Esophagus squamous epithelium (tissue), 5 donors: ENCODE data around the gene TEX261. TPM values are rescaled to one million over a fixed set of nuclear protein-coding genes. Genes with fewer than 3 reads are reported as not detected.

Experiments
- DNase-seq: peaks from one replicate; lab custom pipeline; 2025; lab: John Stamatoyannopoulos, UW
- H3K27ac ChIP-seq, 4 donors: fragments of 200-600 bp; sonication (generic); one replicate each; pipeline ENCODE4 v1.5.1; 2016 to 2019; ENCODE audit warnings: mild to moderate bottlenecking in 1 of 4
- H3K27me3 ChIP-seq, 4 donors: fragments of 200-600 bp; sonication (generic); 1 replicate in 3 of 4; 2 replicates in 1 of 4; pipeline versions ENCODE4 v1.5.1 to v1.6.0; 2017 to 2021; ENCODE audit warnings: antibody characterized with exemption in 1 of 4
- H3K36me3 ChIP-seq, 3 donors: fragments of 200-600 bp; sonication (generic); one replicate each; pipeline ENCODE4 v1.5.1; 2016 to 2019
- H3K4me1 ChIP-seq, 3 donors: fragments of 200-600 bp; sonication (generic); one replicate each; pipeline ENCODE4 v1.5.1; 2017 to 2019
- H3K4me3 ChIP-seq, 4 donors: fragments of 200-600 bp; sonication (generic); 1 replicate in 3 of 4; 2 replicates in 1 of 4; pipeline ENCODE4 v1.5.1; 2016 to 2019; ENCODE audit warnings: mild to moderate bottlenecking in 2 of 4, moderate library complexity in 1 of 4
- H3K9me3 ChIP-seq, 3 donors: fragments of 200-600 bp; sonication (generic); one replicate each; pipeline ENCODE4 v1.5.1; 2016 to 2019
- POLR2A ChIP-seq, 4 donors: fragments of 450-650 bp; IDR thresholded peaks; one replicate each; pipeline ENCODE4 v1.6.1; 2017; ENCODE audit warnings: antibody characterized with exemption in 4 of 4, mild to moderate bottlenecking in 4 of 4, moderate library complexity in 3 of 4
- WGBS, 2 donors: methylation state at CpG; one replicate each; pipeline ENCODE4 v1.1.5; 2018; 5-methylcytosine and 5-hydroxymethylcytosine counted together
- intact Hi-C: fragments of 100-400 bp; cut with DNase I; formaldehyde crosslinking; loops from one replicate; pipeline ENCODE4 v1.15.0; 2022
- total RNA-seq, 4 donors: library from RNA; depleted of rRNA; stranded (reverse); fragments of >200 nt; gene quantifications; one replicate each; pipeline ENCODE4 v1.1.0, GENCODE V29; 2016
- TF ChIP-seq, protein P1 (sequence below), 6 experiments: fragments of 450-650 bp in 4 of 6; fragments of 200-600 bp in 2 of 6; sonication (generic) in 2 of 6; IDR thresholded peaks; one replicate each; pipeline ENCODE4 v1.5.1; 2016 to 2019; ENCODE audit warnings: antibody characterized with exemption in 6 of 6, mild to moderate bottlenecking in 4 of 6, moderate library complexity in 4 of 6
- donor health status: DM: yes; HTN: yes; CAD: no.

The TEX261 gene
- total RNA-seq, 4 donors from 2014 or later = 22.6 to 33.3 (median 27.1) TPM

DNA sequence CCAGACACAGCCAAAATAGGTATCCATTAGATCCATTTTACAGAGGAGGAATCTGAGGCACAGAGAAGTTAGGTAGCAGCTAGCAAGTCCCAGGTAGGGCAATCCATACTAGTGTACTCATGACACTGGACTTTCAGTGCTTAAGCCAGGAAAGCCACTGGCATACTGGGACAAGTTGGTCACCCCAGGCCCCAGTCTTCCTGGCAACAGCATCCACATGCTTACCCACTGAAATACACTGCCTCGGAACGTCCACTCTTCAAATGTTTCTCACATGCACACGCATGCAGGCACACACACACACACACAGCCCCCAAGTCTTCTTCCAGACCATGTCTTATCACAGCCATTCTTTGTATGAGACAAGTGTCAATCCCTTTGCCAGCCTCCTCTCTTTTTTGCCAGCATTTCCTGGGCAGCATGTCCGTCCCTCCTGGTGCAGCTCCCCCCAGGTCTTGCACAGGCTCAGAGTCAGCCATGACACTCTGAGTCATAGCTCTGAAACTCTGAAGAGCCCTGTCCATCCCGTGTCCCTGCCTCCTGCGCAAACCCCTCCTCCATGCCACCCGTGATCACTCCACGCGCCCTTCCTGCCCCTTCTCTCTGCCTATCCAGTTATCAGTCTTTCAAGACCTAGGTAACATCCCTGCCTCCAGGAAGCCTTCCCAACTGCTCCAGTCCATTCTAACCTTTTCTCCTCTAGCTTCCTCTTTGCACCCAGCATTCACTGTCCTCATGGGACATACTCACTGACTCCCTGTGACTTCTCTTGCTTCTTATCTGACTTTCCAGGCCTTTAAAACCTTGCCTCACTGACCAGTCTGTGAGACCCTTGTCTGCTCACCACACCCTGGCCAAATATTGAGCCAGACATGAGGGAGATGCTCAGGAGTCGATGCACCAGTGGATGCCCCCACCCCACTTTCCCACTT is 10.9 kb upstream of the TEX261 start:
- Histone ChIP-seq H3K27ac (no peak overlapping the region), H3K4me1 (peaks cover 0 to 19% (median 10%) of the 10 kb centered on the region in 3 donors), H3K4me3 (no peak overlapping the region), H3K36me3 (no peaks in the 10 kb centered on the region), H3K27me3 (peaks cover 0 to 8% (median 0%) of the 10 kb centered on the region in 4 donors), H3K9me3 (no peaks in the 10 kb centered on the region)
- no peak for TF ChIP-seq POLR2A (IDR thresholded peaks at IDR 0.05)
- intact Hi-C loops = no loop called here
- DNase-seq = no peak
- 73 to 76% methylated on average over 9 to 10 of the region's 10 CpGs for WGBS, 2 donors

DNA sequence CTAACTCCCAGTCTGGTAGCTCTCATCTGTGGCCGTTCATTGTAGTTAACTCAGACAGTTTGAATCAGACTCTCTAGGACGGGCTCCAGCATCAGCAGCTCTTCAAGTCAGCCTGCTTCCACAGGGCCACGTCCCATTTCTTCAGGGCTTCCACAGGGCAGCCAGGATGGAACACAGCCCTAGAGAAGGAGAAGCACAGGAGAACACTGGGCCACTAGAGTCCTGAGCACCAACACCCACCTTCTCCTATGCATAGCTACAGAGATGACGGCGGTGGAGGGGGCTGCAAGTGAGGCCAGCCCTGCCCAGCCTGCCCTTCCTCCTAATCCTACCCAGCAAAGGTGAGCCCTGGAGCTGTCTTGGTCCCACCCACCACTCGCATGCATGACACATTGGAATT is 10.2 kb upstream of the TEX261 start:
- peaks cover 0 to 4% (median 0%) of the 10 kb centered on the region in 4 donors for H3K27me3 ChIP-seq
- H3K4me1 ChIP-seq = peaks cover 0 to 20% (median 10%) of the 10 kb centered on the region in 3 donors
- no peaks in the 10 kb centered on the region for H3K9me3 ChIP-seq
- H3K27ac ChIP-seq = no peak overlapping the region
- TF ChIP-seq, protein P1, sequence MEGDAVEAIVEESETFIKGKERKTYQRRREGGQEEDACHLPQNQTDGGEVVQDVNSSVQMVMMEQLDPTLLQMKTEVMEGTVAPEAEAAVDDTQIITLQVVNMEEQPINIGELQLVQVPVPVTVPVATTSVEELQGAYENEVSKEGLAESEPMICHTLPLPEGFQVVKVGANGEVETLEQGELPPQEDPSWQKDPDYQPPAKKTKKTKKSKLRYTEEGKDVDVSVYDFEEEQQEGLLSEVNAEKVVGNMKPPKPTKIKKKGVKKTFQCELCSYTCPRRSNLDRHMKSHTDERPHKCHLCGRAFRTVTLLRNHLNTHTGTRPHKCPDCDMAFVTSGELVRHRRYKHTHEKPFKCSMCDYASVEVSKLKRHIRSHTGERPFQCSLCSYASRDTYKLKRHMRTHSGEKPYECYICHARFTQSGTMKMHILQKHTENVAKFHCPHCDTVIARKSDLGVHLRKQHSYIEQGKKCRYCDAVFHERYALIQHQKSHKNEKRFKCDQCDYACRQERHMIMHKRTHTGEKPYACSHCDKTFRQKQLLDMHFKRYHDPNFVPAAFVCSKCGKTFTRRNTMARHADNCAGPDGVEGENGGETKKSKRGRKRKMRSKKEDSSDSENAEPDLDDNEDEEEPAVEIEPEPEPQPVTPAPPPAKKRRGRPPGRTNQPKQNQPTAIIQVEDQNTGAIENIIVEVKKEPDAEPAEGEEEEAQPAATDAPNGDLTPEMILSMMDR (IDR thresholded peaks at IDR 0.05) = no peak
- no peak for TF ChIP-seq POLR2A (IDR thresholded peaks at IDR 0.05)
- intact Hi-C loops = no loop called here
- no peaks in the 10 kb centered on the region for H3K36me3 ChIP-seq
- no peak overlapping the region for H3K4me3 ChIP-seq
- DNase-seq = no peak
- WGBS, 2 donors = 80 to 84% methylated on average over 2 to 6 of the region's 6 CpGs

DNA sequence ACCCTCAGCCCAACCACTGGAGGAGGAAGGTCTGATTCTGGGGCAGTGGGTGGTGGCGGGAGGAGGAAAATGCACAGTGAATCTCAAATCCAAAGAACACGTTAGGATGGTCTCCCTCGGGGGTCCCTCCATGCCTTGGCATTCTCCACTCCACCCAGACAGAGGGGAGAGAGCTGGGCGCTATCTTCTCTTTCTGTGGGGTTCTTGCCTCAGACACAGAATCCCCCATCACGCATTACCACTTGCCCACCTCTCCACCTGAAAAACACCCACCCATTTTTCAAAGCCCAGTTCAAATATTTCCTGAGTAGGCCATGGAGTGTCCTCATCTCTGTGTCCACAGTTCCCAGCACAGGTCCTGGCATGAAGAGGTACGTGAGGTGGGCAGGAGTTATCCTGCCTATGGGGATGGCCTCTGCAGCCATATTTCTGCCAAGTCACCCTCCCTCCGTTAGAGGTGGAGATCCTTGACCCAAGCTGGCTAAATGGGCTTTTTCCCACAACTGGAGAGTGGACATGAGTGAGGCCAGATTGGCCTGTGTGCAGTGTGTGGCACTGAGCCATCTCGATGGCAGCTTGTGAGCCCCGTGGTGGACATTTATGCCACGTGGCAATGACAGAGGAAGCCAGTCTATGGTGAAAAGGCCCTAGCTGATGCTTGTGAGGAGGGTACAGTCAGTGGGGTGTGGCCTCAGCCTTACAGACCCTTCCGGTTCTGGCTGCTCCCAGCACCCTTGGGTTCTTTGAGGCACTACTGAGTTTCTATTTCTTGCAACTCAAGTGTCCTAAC is 9.5 kb upstream of the TEX261 start:
- intact Hi-C loops = no loop called here
- Histone ChIP-seq H3K27me3 (peaks cover 0 to 3% (median 0%) of the 10 kb centered on the region in 4 donors), H3K36me3 (no peaks in the 10 kb centered on the region), H3K9me3 (no peaks in the 10 kb centered on the region), H3K4me1 (peaks cover 0 to 20% (median 10%) of the 10 kb centered on the region in 3 donors), H3K27ac (no peak overlapping the region), H3K4me3 (no peak overlapping the region)
- WGBS, 2 donors = 78 to 82% methylated on average over 9 to 10 of the region's 11 CpGs
- no peak for DNase-seq
- TF ChIP-seq, protein P1 (IDR thresholded peaks at IDR 0.05) = no peak
- TF ChIP-seq POLR2A (IDR thresholded peaks at IDR 0.05) = no peak

DNA sequence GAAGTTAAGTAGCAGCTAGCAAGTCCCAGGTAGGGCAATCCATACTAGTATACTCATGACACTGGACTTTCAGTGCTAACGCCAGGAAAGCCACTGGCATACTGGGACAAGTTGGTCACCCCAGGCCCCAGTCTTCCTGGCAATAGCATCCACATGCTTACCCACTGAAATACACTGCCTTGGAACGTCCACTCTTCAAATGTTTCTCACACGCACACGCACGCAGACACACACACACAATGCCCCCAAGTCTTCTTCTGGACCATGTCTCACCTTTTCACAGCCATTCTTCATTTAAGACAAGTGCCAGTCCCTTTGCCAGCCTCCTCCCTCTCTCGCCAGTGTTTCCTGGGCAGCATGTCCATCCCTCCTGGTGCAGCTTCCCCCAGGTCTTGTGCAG is 8.7 kb upstream of the TEX261 start:
- H3K9me3 ChIP-seq = no peaks in the 10 kb centered on the region
- no peaks in the 10 kb centered on the region for H3K27me3 ChIP-seq
- TF ChIP-seq POLR2A (IDR thresholded peaks at IDR 0.05) = no peak
- TF ChIP-seq, protein P1 (IDR thresholded peaks at IDR 0.05) = no peak
- no peaks in the 10 kb centered on the region for H3K36me3 ChIP-seq
- H3K27ac ChIP-seq = no peak overlapping the region
- 78 to 87% methylated on average over 6 of the region's 6 CpGs for WGBS, 2 donors
- peaks cover 0 to 20% (median 10%) of the 10 kb centered on the region in 3 donors for H3K4me1 ChIP-seq
- intact Hi-C loops = no loop called here
- no peak overlapping the region for H3K4me3 ChIP-seq
- no peak for DNase-seq

DNA sequence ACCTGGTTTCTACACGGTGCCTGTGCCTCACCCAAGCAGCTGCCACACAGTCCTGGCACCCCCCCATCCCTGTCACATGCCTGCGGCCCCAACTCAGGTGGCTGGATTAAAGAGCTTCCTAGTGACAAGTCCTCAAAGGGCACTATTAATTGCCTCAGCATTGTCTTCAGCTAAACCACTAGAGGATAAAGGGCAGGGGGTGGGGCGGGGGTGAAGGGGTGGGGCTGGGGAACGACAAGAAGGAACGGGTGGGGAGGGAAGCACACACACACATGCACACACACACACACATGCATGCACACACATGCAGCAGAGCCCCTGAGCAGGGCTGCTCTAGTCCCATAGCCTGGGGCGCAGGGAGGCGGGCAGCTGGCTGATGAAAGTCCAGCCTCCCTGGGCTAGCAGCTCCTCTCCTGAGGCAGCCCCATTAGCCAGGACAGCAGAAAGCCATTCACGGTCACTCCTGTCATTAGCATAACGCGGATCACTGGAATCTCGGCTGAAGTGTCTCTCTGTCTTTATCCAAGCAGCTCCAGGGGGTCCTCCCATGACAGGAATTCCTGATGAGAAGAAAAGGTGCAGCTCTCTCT is 7.4 kb upstream of the TEX261 start:
- TF ChIP-seq, protein P1 (IDR thresholded peaks at IDR 0.05) = no peak
- no peak for TF ChIP-seq POLR2A (IDR thresholded peaks at IDR 0.05)
- Histone ChIP-seq H3K4me1 (peaks cover 0 to 20% (median 10%) of the 10 kb centered on the region in 3 donors), H3K4me3 (no peak overlapping the region), H3K36me3 (no peaks in the 10 kb centered on the region), H3K27ac (no peak overlapping the region), H3K9me3 (no peaks in the 10 kb centered on the region), H3K27me3 (no peaks in the 10 kb centered on the region)
- WGBS, 2 donors = 33 to 67% methylated on average over 4 to 5 of the region's 11 CpGs
- no peak for DNase-seq
- intact Hi-C loops = no loop called here
